K562 (cell line): ENCODE data around the gene PCSK5. TPM values are rescaled to one million over a fixed set of nuclear protein-coding genes. Genes with fewer than 3 reads are reported as not detected.

ENCODE experiments used
- ATAC-seq: fragments of 200-7000 bp; cut with Tn5 transposase; 3 replicates; pipeline ENCODE4 v1.9.1; 2020; ENCODE audit warnings: moderate library complexity
- BruUV-seq: library from RNA; stranded (reverse); fragments of 400-500 nt; replicated peaks from 2 replicates; lab custom pipeline; 2021; lab: Mats Ljungman, UMichigan
- CTCF ChIA-PET: fragments of 300-600 bp; formaldehyde crosslinking; extraction: SDS; loops from one replicate; lab custom pipeline; 2021; ENCODE audit warnings: low intra/inter-chr PET ratio; lab: Yijun Ruan, JAX
- POLR2A ChIA-PET: fragments of 300-600, 350-650 bp; sonication (Branson Sonifier 250); formaldehyde crosslinking; extraction: SDS; loops from one replicate; lab custom pipeline; 2021; ENCODE audit warnings: antibody characterized with exemption, inconsistent platforms; lab: Yijun Ruan, JAX
- DNase-seq, 4 experiments: peaks; one replicate each; pipeline versions ENCODE4 v3.0.0 to v3.0.0-alpha.2; 2011 to 2018; ENCODE audit warnings: low spot score in 3 of 4, mixed read lengths in 3 of 4; ENCODE audit errors: extremely low read depth in 1 of 4
- FAIRE-seq: peaks from 2 replicates; lab custom pipeline; 2011; peaks lifted over from hg19 to GRCh38; lab: Jason Lieb, UNC
- H2AFZ ChIP-seq: 2 replicates; pipeline ENCODE4 v1.6.0; 2011; ENCODE audit warnings: low read depth, low read length, control low read depth, inconsistent platforms
- H3K27ac ChIP-seq: fragments of 200-600 bp; 3 replicates; pipeline ENCODE4 v1.8.0; 2011; ENCODE audit warnings: low read depth, mild to moderate bottlenecking, control low read depth, inconsistent platforms, low read length, moderate library complexity, mixed read lengths; ENCODE audit errors: extremely low read depth
- H3K27me3 ChIP-seq, 2 experiments: fragments of 300-600 bp in 1 of 2; 2 replicates in 1 of 2; 3 replicates in 1 of 2; pipeline versions ENCODE4 v1.6.0 to v1.8.0; 2011; ENCODE audit warnings: inconsistent platforms in 2 of 2, low read length in 2 of 2, mild to moderate bottlenecking in 1 of 2, mixed read lengths in 1 of 2, moderate library complexity in 1 of 2; ENCODE audit not compliant: control insufficient read depth in 2 of 2, insufficient read depth in 2 of 2
- H3K36me3 ChIP-seq: fragments of 300-600 bp; 3 replicates; pipeline ENCODE4 v1.8.0; 2011; ENCODE audit warnings: mild to moderate bottlenecking, low read length, inconsistent platforms; ENCODE audit not compliant: control insufficient read depth, insufficient read depth
- H3K4me1 ChIP-seq, 2 experiments: fragments of 200-600 bp in 1 of 2; replicated peaks in 1 of 2; 2 replicates in 1 of 2; 3 replicates in 1 of 2; pipeline versions ENCODE4 v1.5.1 to v1.8.0; 2011; ENCODE audit warnings: inconsistent platforms in 2 of 2, low read length in 2 of 2, mild to moderate bottlenecking in 1 of 2, mixed read lengths in 1 of 2, moderate library complexity in 1 of 2; ENCODE audit not compliant: control insufficient read depth in 2 of 2, insufficient read depth in 2 of 2
- H3K4me2 ChIP-seq: 2 replicates; pipeline ENCODE4 v1.6.1; 2011; ENCODE audit warnings: low read length, control low read depth, inconsistent platforms, mixed read lengths; ENCODE audit not compliant: insufficient read depth
- H3K4me3 ChIP-seq: fragments of 200-600 bp; sonication (generic), shearing (Covaris generic); 2 replicates; pipeline ENCODE4 v1.5.1; 2016; ENCODE audit warnings: control low read depth, inconsistent platforms
- H3K79me2 ChIP-seq: fragments of 200-600 bp; 3 replicates; pipeline ENCODE4 v1.8.0; 2011; ENCODE audit warnings: low read length, inconsistent platforms; ENCODE audit not compliant: control insufficient read depth, insufficient read depth
- H3K9ac ChIP-seq, 2 experiments: 2 replicates each; pipeline versions ENCODE4 v1.6.0 to v1.6.1; 2011; ENCODE audit warnings: low read depth in 2 of 2, low read length in 2 of 2, control low read depth in 1 of 2, inconsistent platforms in 1 of 2, mild to moderate bottlenecking in 1 of 2, mixed read lengths in 1 of 2; ENCODE audit not compliant: insufficient read depth in 1 of 2
- H3K9me1 ChIP-seq: one replicate; pipeline ENCODE4 v1.6.0; 2011; ENCODE audit warnings: inconsistent platforms, mild to moderate bottlenecking, low read length, moderate library complexity; ENCODE audit not compliant: control insufficient read depth, insufficient read depth
- H3K9me3 ChIP-seq: replicated peaks from 2 replicates; pipeline ENCODE4 v1.5.1; 2011; ENCODE audit warnings: low read depth, low read length, inconsistent platforms; ENCODE audit not compliant: control insufficient read depth, insufficient read depth
- H4K20me1 ChIP-seq: replicated peaks from 2 replicates; pipeline ENCODE4 v1.6.1; 2011; ENCODE audit warnings: low read length, inconsistent platforms, mixed read lengths; ENCODE audit not compliant: control insufficient read depth, insufficient read depth
- BCLAF1 ChIP-seq, 2 experiments: fragments of 450-650 bp in 1 of 2; IDR thresholded peaks; 2 replicates each; pipeline ENCODE4 v1.6.1; 2011 to 2017; ENCODE audit warnings: low read depth in 2 of 2, antibody characterized with exemption in 1 of 2, borderline replicate concordance in 1 of 2, low read length in 1 of 2, mild to moderate bottlenecking in 1 of 2, mixed read lengths in 1 of 2; ENCODE audit not compliant: control insufficient read depth in 1 of 2
- CSDE1 ChIP-seq, 2 experiments: fragments of 450-650 bp; IDR thresholded peaks; 2 replicates each; pipeline ENCODE4 v1.6.1; 2016; ENCODE audit warnings: mild to moderate bottlenecking in 1 of 2
- DDX20 ChIP-seq: fragments of 450-650 bp; IDR thresholded peaks from 2 replicates; pipeline ENCODE4 v1.6.1; 2016; ENCODE audit warnings: missing genetic modification characterization, low read depth, mild to moderate bottlenecking, missing compliant biosample characterization, moderate library complexity
- FOXK1 ChIP-seq: sonication (generic); formaldehyde crosslinking; IDR thresholded peaks from 2 replicates; pipeline ENCODE4 v1.8.0; 2022; ENCODE audit warnings: missing genetic modification reagents, mild to moderate bottlenecking, borderline replicate concordance
- GTF2F1 ChIP-seq: IDR thresholded peaks from 2 replicates; pipeline ENCODE4 v1.6.1; 2011; ENCODE audit warnings: low read depth, low read length, improper control_type of control experiment
- NCOA4 ChIP-seq: fragments of 450-650 bp; IDR thresholded peaks from 2 replicates; pipeline ENCODE4 v1.6.1; 2018; ENCODE audit warnings: mild to moderate bottlenecking; ENCODE audit not compliant: partially characterized antibody
- TAF7 ChIP-seq: fragments of 450-650 bp; IDR thresholded peaks from 2 replicates; pipeline ENCODE4 v1.6.1; 2016; ENCODE audit warnings: missing genetic modification characterization, missing compliant biosample characterization
- UBTF ChIP-seq, 2 experiments: IDR thresholded peaks; 2 replicates each; pipeline ENCODE4 v1.6.1; 2012; ENCODE audit warnings: improper control_type of control experiment in 2 of 2, low read depth in 2 of 2, low read length in 2 of 2, borderline replicate concordance in 1 of 2
- ZNF707 ChIP-seq: fragments of 250-450 bp; sonication (Bioruptor Pico); conservative IDR thresholded peaks from 2 replicates; pipeline ENCODE4 v1.8.0; 2022; ENCODE audit warnings: inconsistent platforms, mild to moderate bottlenecking, moderate library complexity
- ZNF766 ChIP-seq: fragments of 200-800 bp; sonication (Bioruptor generic); conservative IDR thresholded peaks from 2 replicates; pipeline ENCODE4 v1.6.1; 2016; ENCODE audit warnings: missing genetic modification characterization, missing compliant biosample characterization
- ZNF780A ChIP-seq: fragments of 250-450 bp; sonication (Bioruptor Pico); IDR thresholded peaks from 2 replicates; pipeline ENCODE4 v1.5.0; 2021; ENCODE audit warnings: mild to moderate bottlenecking
- WGBS: fragments of 100-300 bp; shearing (Covaris generic); methylation state at CpG from one replicate; pipeline ENCODE4 v1.1.6; 2016; ENCODE audit warnings: low coverage, mixed read lengths; ENCODE audit not compliant: insufficient coverage; ENCODE audit errors: missing lambda C conversion rate; 5-methylcytosine and 5-hydroxymethylcytosine counted together
- in situ Hi-C: fragments of 300-500 bp; cut with MboI; formaldehyde crosslinking; loops from 4 replicates; pipeline ENCODE4 v1.15.0; 2018; ENCODE audit warnings: inconsistent platforms, mixed read lengths
- intact Hi-C: fragments of 100-400 bp; cut with micrococcal nuclease; formaldehyde crosslinking; loops from 2 replicates; pipeline ENCODE4 v1.14.2; 2022
- polyA plus RNA-seq, 8 experiments: library from polyadenylated mRNA; depleted of rRNA in 4 of 8; stranded (reverse) in 5 of 8; unstranded in 3 of 8; fragments of >200 nt; fragmentation: Nextera tagmentation in 2 of 8; fragmentation: Illumina TruSeq in 1 of 8; extraction: Ambion mirVana in 2 of 8; extraction: Trizol in 1 of 8; gene quantifications; 2 replicates each; pipeline versions ENCODE4 v1.2.1 to v1.2.3, GENCODE V29; 2011 to 2014; ENCODE audit warnings: inconsistent platforms in 1 of 8, missing spikeins in 1 of 8
- total RNA-seq, 7 experiments: library from RNA; depleted of rRNA in 6 of 7; stranded (reverse); fragments of >200 nt in 6 of 7; fragmentation: Illumina TruSeq in 2 of 7; extraction: Trizol in 2 of 7; gene quantifications; 2 replicates each; pipeline versions ENCODE4 v1.2.1 to v1.2.3, GENCODE V29; 2011 to 2021; ENCODE audit warnings: low replicate concordance in 1 of 7

The PCSK5 gene
- total and polyA plus RNA-seq, 9 of the 15 experiments (the other 6 are each of a cell fraction or from before 2014, with no cell fraction given), result not detected

GRCh38 chr9:75998096-75998780, 107.8 kb downstream of the PCSK5 start:
- no peaks in the 10 kb centered on the region for H3K9me1 ChIP-seq
- H4K20me1 ChIP-seq, result no peaks in the 10 kb centered on the region
- H3K9ac ChIP-seq, result no peak overlapping the region
- CTCF ChIA-PET, result no interaction called here
- no peaks in the 10 kb centered on the region for H3K9me3 ChIP-seq
- DNase-seq, result no peak
- H3K4me2 ChIP-seq, result no peak overlapping the region
- H3K27me3 ChIP-seq, result no peaks in the 10 kb centered on the region
- no peak overlapping the region for H3K4me3 ChIP-seq
- BruUV-seq, result no TSS peak
- no peaks in the 10 kb centered on the region for H3K4me1 ChIP-seq
- TF ChIP-seq NCOA4, result no peak
- TF ChIP-seq CSDE1 (IDR thresholded peaks at IDR 0.05), result no peak
- no peak for TF ChIP-seq ZNF707
- no peak for TF ChIP-seq GTF2F1
- no peak for TF ChIP-seq ZNF780A (CRISPR knock-in tag)
- no peak for TF ChIP-seq FOXK1 (CRISPR knock-in tag)
- TF ChIP-seq TAF7 (tag), result no peak
- no peak for TF ChIP-seq UBTF (IDR thresholded peaks at IDR 0.05; ENCODE audit: borderline replicate concordance in 1 of 2, low read depth in 2 of 2, low read length in 2 of 2)
- TF ChIP-seq DDX20 (tag), result no peak
- no peak for TF ChIP-seq ZNF766 (CRISPR knock-in tag)
- no peak for TF ChIP-seq BCLAF1 (IDR thresholded peaks at IDR 0.05; ENCODE audit: borderline replicate concordance in 1 of 2, control insufficient read depth in 1 of 2, low read depth in 2 of 2, low read length in 1 of 2)
- TF ChIP-seq, all 486 proteins: peak for 0
- no peaks in the 10 kb centered on the region for H3K79me2 ChIP-seq
- no peak for FAIRE-seq
- in situ Hi-C loops, result no loop called here
- H3K27ac ChIP-seq, result no peak overlapping the region
- H2AFZ ChIP-seq, result no peak overlapping the region
- intact Hi-C loops, result no loop called here
- H3K36me3 ChIP-seq, result no peaks in the 10 kb centered on the region
- no peak for ATAC-seq
- 0% methylated on average over 4 of the region's 4 CpGs for WGBS
- POLR2A ChIA-PET, result no interaction called here
